ENCODE data around the gene GMNC. TPM values are rescaled to one million over a fixed set of nuclear protein-coding genes. Genes with fewer than 3 reads are reported as not detected.

The GMNC gene
- total and polyA plus RNA-seq, 10 of the 15 experiments (the other 5 are each of a cell fraction or from before 2014, with no cell fraction given): not detected

GRCh38 chr3:190807719-190808375, 54.6 kb downstream of the GMNC start:
- no peak for FAIRE-seq
- RAD21 ChIA-PET (ENCODE audit: unreplicated experiment): no interaction called here
- H3K9me3 ChIP-seq (replicated peaks; ENCODE audit: control insufficient read depth, insufficient read depth, low read length): no peaks in the 10 kb centered on the region
- no peak overlapping the region for H3K9ac ChIP-seq (ENCODE audit: control insufficient read depth, insufficient read depth, low read length)
- H3K4me3 ChIP-seq: no peak overlapping the region
- SMC1A ChIA-PET (ENCODE audit: uncharacterized antibody, unreplicated experiment): no interaction called here
- no peak for DNase-seq (ENCODE audit: low read depth, low spot score)
- TF ChIP-seq ZBTB11 (CRISPR knock-in tag; IDR thresholded peaks at IDR 0.05) (no peak), CEBPB (IDR thresholded peaks at IDR 0.05; ENCODE audit: borderline replicate concordance in 1 of 2, low read depth in 2 of 2, low read length in 2 of 2) (no peak), NR2C1 (IDR thresholded peaks at IDR 0.05) (no peak), RELA (IDR thresholded peaks at IDR 0.05; ENCODE audit: borderline replicate concordance, partially characterized antibody) (no peak), CHD4 (IDR thresholded peaks at IDR 0.05) (no peak), ZNF24 (IDR thresholded peaks at IDR 0.05) (no peak), ZNF384 (IDR thresholded peaks at IDR 0.05; ENCODE audit: borderline replicate concordance, low read depth, low read length) (no peak), ZNF592 (IDR thresholded peaks at IDR 0.05) (no peak), BCL11A (IDR thresholded peaks at IDR 0.05; ENCODE audit: low read depth, low read length) (no peak), PAX5 (IDR thresholded peaks at IDR 0.05; ENCODE audit: borderline replicate concordance, low read depth, low read length) (no peak)
- no peak overlapping the region for H3K27ac ChIP-seq (ENCODE audit: control insufficient read depth, insufficient read depth)
- intact Hi-C loops (cut with micrococcal nuclease; ENCODE audit: unreplicated experiment) (no loop called here), in situ Hi-C loops (cut with MboI) (no loop called here)
- no TSS peak for BruUV-seq (replicated peaks)
- H3K36me3 ChIP-seq (ENCODE audit: control insufficient read depth in 2 of 2, insufficient read depth in 2 of 2, low read length in 1 of 2): no peaks in the 10 kb centered on the region
- H3K4me1 ChIP-seq (ENCODE audit: control insufficient read depth, insufficient read depth, low read length): no peaks in the 10 kb centered on the region
- CTCF ChIA-PET: interaction anchor here (0.8 to 1.7 kb wide), 3 partner anchors 10 to 244 kb away, joined by 3 to 5 read pairs (median 3); no protein-coding TSS in a partner anchor
- no peaks in the 10 kb centered on the region for H4K20me1 ChIP-seq (ENCODE audit: control insufficient read depth, insufficient read depth)
- H3K27me3 ChIP-seq (replicated peaks in 1 of 2; ENCODE audit: control insufficient read depth in 2 of 2, insufficient read depth in 2 of 2, low read length in 1 of 2): no peaks in the 10 kb centered on the region
- POLR2A ChIA-PET: no interaction called here
- ATAC-seq: no peak
- H3K4me2 ChIP-seq (ENCODE audit: control insufficient read depth, insufficient read depth): no peak overlapping the region
- H3K79me2 ChIP-seq (ENCODE audit: control insufficient read depth, insufficient read depth, low read length): no peaks in the 10 kb centered on the region
- H2AFZ ChIP-seq (ENCODE audit: control insufficient read depth, low read depth, low read length): no peak overlapping the region
- WGBS (ENCODE audit: insufficient coverage, insufficient replicate concordance, low lambda C conversion rate, missing lambda C conversion rate): 13% methylated on average over 4 of the region's 4 CpGs

All from GM12878 (cell line).